Fibroblast of skin of right biceps (primary cell): Measurements from ENCODE around the gene ZNF683.
A peak's percentile ranks its signal among the peaks of the same experiment; 100 is the strongest.
"Not testable (repeated sequence)": the region's sequence is repeated elsewhere in the genome, so short reads cannot be mapped to it uniquely, and the experiment has no call there.

Experiments
- DNase-seq: peaks from one replicate; pipeline ENCODE4 v3.0.0-alpha.2; 2013

ZNF683 gene

GRCh38 chr1:26372611-26373010, at the start of gene ZNF683:
ZNF683 (minus strand) TSS chr1:26372750; CDS start chr1:26368571, 4,179 bp downstream.
- not testable (repeated sequence) for DNase-seq

GRCh38 chr1:26419494-26419893, 46.9 kb upstream of the ZNF683 start:
- no peak for DNase-seq

- DNase-seq, result peak; percentile 35
Measured at GRCh38 chr1:26418865-26419349, 46.4 kb upstream of the ZNF683 start.

GRCh38 chr1:26417111-26417759, 44.7 kb upstream of the ZNF683 start:
- DNase-seq, result peak; percentile 49

- DNase-seq, result no peak
Measured at GRCh38 chr1:26413031-26413430, 40.5 kb upstream of the ZNF683 start.

GRCh38 chr1:26412180-26412840, 39.8 kb upstream of the ZNF683 start:
- no peak for DNase-seq

GRCh38 chr1:26411624-26412074, 39.1 kb upstream of the ZNF683 start:
- DNase-seq, result no peak

- no peak for DNase-seq
Measured at GRCh38 chr1:26410706-26411623, 38.4 kb upstream of the ZNF683 start, which contains the start of gene LIN28A. LIN28A (plus strand) TSS chr1:26410817; CDS start chr1:26410892, 75 bp downstream.

- DNase-seq, result no peak
Measured at GRCh38 chr1:26409191-26409807, 36.7 kb upstream of the ZNF683 start.

GRCh38 chr1:26408604-26409003, 36.1 kb upstream of the ZNF683 start:
- DNase-seq, result peak; percentile 71

- peak; percentile 77 for DNase-seq
Measured at GRCh38 chr1:26405281-26405915, 32.8 kb upstream of the ZNF683 start.

- DNase-seq, result no peak
Measured at GRCh38 chr1:26404641-26405040, 32.1 kb upstream of the ZNF683 start.

- DNase-seq, result no peak
Measured at GRCh38 chr1:26403656-26404055, 31.1 kb upstream of the ZNF683 start.

GRCh38 chr1:26401891-26402290, 29.3 kb upstream of the ZNF683 start:
- DNase-seq, result no peak

GRCh38 chr1:26399034-26399433, 26.5 kb upstream of the ZNF683 start:
- DNase-seq, result no peak

GRCh38 chr1:26395754-26396153, 23.2 kb upstream of the ZNF683 start:
- no peak for DNase-seq

GRCh38 chr1:26391450-26391849, 18.9 kb upstream of the ZNF683 start:
- peak; percentile 58 for DNase-seq

- no peak for DNase-seq
Measured at GRCh38 chr1:26389604-26390247, 17.2 kb upstream of the ZNF683 start.

GRCh38 chr1:26388791-26389445, 16.4 kb upstream of the ZNF683 start:
- peak; percentile 15 for DNase-seq

- peak; percentile 36 for DNase-seq
Measured at GRCh38 chr1:26387447-26387846, 14.9 kb upstream of the ZNF683 start.

- DNase-seq, result not testable (repeated sequence)
Measured at GRCh38 chr1:26385063-26385462, 12.5 kb upstream of the ZNF683 start.
